HG03280 (cell line): ENCODE results near the gene OR10D3.
"Not testable (repeated sequence)": the region's sequence is repeated elsewhere in the genome, so short reads cannot be mapped to it uniquely, and the experiment has no call there.

ENCODE experiments used
- ATAC-seq: cut with Tn5 transposase; IDR thresholded peaks from one replicate; pipeline ENCODE4 v1.9.1; 2021; ENCODE audit warnings: mild to moderate bottlenecking, moderate library complexity; ENCODE audit not compliant: unreplicated experiment

Gene OR10D3

GRCh38 chr11:124194293-124195188, 11.4 kb downstream of the OR10D3 start:
- ATAC-seq: no peak

GRCh38 chr11:124195189-124195734, 12.1 kb downstream of the OR10D3 start:
- ATAC-seq: peak; percentile 87

- no peak for ATAC-seq
Observed at GRCh38 chr11:124197999-124198398, 14.9 kb downstream of the OR10D3 start.

- ATAC-seq: no peak
Observed at GRCh38 chr11:124198897-124199296, 15.8 kb downstream of the OR10D3 start.

- ATAC-seq: no peak
Observed at GRCh38 chr11:124199702-124200101, 16.6 kb downstream of the OR10D3 start.

- ATAC-seq: no peak
Observed at GRCh38 chr11:124200671-124201070, 17.5 kb downstream of the OR10D3 start.

GRCh38 chr11:124202951-124203350, 19.8 kb downstream of the OR10D3 start:
- no peak for ATAC-seq

GRCh38 chr11:124204008-124204407, 20.9 kb downstream of the OR10D3 start:
- no peak for ATAC-seq

- no peak for ATAC-seq
Observed at GRCh38 chr11:124207102-124207792, 24.1 kb downstream of the OR10D3 start.

- no peak for ATAC-seq
Observed at GRCh38 chr11:124209824-124210357, 26.7 kb downstream of the OR10D3 start.

- ATAC-seq: no peak
Observed at GRCh38 chr11:124210421-124210820, 27.3 kb downstream of the OR10D3 start.

GRCh38 chr11:124211321-124211720, 28.2 kb downstream of the OR10D3 start:
- ATAC-seq: no peak

GRCh38 chr11:124214027-124214426, 30.9 kb downstream of the OR10D3 start:
- no peak for ATAC-seq

- ATAC-seq: no peak
Observed at GRCh38 chr11:124219126-124219525, 36.0 kb downstream of the OR10D3 start.

GRCh38 chr11:124222407-124222806, 39.3 kb downstream of the OR10D3 start:
- ATAC-seq: no peak

GRCh38 chr11:124224618-124225423, 41.7 kb downstream of the OR10D3 start:
- not testable (repeated sequence) for ATAC-seq

GRCh38 chr11:124225471-124225870, 42.3 kb downstream of the OR10D3 start:
- ATAC-seq: no peak

GRCh38 chr11:124233376-124233775, 50.2 kb downstream of the OR10D3 start:
- no peak for ATAC-seq
